ENCODE results near the gene ALAS2.
"Not testable (repeated sequence)": the region's sequence is repeated elsewhere in the genome, so short reads cannot be mapped to it uniquely, and the experiment has no call there.

ALAS2 gene

DNA sequence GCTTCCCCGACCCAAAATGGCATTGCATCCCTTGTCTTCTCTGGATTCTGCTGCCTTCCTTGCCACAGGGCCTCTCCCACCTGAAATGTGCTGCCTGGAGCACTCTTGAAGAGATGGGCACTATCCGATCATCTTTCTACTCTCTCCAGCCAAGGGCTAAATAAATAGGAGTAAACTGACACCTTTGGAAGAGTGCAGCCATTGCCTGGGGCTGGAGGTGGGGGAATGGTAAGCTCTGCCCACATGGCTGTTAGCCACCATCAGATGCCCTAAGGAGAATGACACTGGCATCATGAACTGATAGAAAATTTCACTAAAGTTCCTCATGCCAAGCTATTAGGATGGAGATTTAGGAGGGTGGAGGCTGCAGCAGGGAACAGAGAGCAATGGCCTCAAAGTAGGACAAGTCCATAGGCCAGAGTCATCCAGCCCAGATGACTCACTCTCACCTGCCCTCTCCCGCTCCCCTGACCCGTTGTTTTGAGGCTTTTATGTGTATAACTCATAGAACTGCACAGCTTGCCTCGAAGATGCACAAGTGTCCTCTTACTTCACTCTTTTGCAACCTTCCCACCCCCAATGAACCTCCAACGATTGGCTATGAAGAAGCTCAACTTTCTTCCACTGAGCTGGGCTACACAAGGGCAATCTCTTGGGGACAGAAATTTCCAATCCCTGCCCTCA lies 36.0 kb downstream of the ALAS2 start:
- DNase-seq (ENCODE audit: low read depth, low spot score), result no peak
- ChIA-PET POLR2A (no interaction called here), CTCF (no interaction called here)
- TF ChIP-seq, protein P1, sequence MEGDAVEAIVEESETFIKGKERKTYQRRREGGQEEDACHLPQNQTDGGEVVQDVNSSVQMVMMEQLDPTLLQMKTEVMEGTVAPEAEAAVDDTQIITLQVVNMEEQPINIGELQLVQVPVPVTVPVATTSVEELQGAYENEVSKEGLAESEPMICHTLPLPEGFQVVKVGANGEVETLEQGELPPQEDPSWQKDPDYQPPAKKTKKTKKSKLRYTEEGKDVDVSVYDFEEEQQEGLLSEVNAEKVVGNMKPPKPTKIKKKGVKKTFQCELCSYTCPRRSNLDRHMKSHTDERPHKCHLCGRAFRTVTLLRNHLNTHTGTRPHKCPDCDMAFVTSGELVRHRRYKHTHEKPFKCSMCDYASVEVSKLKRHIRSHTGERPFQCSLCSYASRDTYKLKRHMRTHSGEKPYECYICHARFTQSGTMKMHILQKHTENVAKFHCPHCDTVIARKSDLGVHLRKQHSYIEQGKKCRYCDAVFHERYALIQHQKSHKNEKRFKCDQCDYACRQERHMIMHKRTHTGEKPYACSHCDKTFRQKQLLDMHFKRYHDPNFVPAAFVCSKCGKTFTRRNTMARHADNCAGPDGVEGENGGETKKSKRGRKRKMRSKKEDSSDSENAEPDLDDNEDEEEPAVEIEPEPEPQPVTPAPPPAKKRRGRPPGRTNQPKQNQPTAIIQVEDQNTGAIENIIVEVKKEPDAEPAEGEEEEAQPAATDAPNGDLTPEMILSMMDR (IDR thresholded peaks at IDR 0.05; ENCODE audit: insufficient read depth, low read length, missing control alignments), result no peak
- H3K4me3 ChIP-seq (ENCODE audit: low read depth, low read length), result no peak overlapping the region

DNA sequence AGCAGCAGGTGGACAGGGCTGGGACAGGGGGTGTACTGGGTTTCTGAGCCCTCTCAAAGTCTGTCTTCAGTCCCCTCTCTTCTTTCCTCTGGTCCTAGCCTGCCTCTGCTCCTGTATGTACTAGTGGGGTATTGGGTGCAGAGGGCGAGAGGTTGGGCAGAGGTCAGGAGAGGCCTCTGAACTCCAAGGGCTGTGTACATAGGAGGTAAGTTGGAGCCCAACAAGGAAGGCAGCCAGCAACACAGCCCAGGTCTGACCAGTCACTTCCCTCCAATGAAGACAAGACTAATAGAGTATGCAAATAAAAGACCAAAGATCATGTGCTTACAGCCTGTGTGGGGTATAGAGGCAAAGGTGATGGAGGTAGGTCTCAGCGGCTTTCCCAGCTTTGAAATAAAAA lies 36.7 kb downstream of the ALAS2 start, which contains the start of gene PFKFB1:
Gene PFKFB1, minus strand, starts transcription at position 90 of the 400 bp plus-strand sequence. CDS start 181 bp downstream, outside the sequence.
- DNase-seq (ENCODE audit: low read depth, low spot score), result no peak
- POLR2A ChIA-PET, result no interaction called here
- no peak within 1 kb of the TSS for H3K4me3 ChIP-seq (ENCODE audit: low read depth, low read length)
- CTCF ChIA-PET, result no interaction called here
- TF ChIP-seq, protein P1 (IDR thresholded peaks at IDR 0.05; ENCODE audit: insufficient read depth, low read length, missing control alignments), result no peak

DNA sequence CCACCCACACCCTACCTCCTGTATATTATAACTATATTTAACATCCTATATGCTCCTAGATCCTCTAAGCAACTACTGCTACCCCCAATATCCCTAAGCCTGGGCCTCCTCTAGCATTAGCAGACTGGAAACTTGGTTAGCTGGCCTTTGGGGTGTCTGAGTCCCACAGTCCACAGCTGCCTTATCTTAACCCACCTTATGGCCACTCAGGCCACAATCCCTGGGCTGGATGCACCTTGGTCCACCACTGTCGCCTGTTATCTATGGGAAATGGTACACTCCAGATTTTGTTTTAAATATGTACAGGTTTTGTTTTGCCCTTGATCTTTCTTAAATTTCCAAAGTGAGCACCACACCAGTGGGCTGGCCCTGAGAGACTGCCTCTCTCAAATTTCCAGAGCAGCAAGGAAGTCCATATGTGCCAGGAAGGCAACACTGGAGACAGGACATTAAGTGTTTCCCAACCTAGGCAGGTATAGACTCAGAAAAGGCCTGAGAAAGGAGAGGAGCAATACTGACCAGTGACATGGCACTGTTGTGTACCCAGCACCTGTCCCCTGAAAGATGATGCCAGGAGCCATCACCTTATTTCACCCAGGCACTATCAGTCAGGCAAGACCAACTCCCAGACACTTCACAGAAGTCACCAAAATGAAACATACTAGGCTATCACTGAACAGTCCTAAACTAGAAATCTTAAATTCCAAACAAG lies 37.7 kb downstream of the ALAS2 start:
- no peak for DNase-seq (ENCODE audit: low read depth, low spot score)
- ChIA-PET POLR2A (no interaction called here), CTCF (no interaction called here)

DNA sequence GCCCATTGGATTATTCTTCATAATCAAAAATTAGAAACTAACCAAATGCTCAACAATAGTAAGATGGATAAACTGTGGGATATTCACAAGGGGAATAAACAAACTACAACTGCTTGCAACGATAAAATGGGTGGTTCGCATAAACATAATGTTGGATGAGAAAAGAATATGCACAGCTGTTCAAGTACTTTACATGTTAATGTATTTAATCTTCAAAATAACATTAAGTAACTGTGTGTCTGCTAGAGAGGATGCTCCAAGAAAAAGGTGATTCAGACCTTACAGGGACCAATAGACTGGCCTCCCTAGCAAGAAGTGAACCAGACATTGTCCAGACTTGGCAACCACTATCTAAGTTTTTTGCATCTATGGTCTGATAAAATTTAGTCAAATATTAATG lies 39.1 kb downstream of the ALAS2 start:
- ChIA-PET POLR2A (no interaction called here), CTCF (no interaction called here)
- DNase-seq (ENCODE audit: low read depth, low spot score), result no peak
- TF ChIP-seq, protein P1 (IDR thresholded peaks at IDR 0.05; ENCODE audit: insufficient read depth, low read length, missing control alignments), result no peak
- H3K4me3 ChIP-seq (ENCODE audit: low read depth, low read length), result no peak overlapping the region

More for the DNA sequence above, 37.7 kb downstream of the ALAS2 start:
- H3K4me3 ChIP-seq (ENCODE audit: low read depth, low read length), result no peak overlapping the region
- TF ChIP-seq, protein P1 (IDR thresholded peaks at IDR 0.05; ENCODE audit: insufficient read depth, low read length, missing control alignments), result no peak

DNA sequence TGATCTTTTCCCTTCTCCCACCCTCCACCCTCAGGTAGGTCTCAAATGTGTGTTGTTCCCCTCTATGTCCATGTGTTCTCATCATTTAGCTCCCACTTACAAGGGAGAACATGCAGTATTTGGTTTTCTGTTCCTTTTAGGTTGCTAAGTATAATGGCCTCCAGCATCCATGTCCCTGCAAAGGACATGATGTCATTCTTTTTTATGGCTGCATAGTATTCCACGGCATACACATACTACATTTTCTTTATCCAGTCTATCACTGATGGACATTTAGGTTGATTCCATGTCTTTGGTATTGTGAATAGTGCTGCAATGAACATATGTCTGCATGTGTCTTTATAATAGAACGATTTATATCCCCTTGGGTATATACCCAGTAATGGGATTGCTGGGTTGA lies 47.5 kb downstream of the ALAS2 start:
- DNase-seq (ENCODE audit: low read depth, low spot score); CTCF ChIA-PET; H3K4me3 ChIP-seq (ENCODE audit: low read depth, low read length); POLR2A ChIA-PET: not testable (repeated sequence)

DNA sequence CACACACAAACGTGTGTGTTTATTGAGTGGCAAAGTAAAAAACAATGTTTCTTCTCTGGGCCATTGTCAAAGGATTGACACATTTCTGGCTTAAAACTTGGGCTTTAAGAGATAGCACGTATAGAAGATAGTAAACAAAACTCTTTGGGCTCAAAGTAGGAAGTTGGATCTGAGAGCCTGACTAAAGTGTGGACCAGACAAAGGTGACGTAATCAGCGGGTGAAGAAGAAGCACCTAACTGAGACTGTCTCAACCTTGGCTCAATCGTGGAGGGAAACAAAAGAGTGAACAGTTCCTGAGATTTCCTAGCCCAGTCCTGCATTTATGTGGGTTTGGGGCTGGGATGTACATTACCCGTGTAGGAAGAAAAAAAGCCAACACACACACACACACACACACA lies 50.4 kb downstream of the ALAS2 start:
- ChIA-PET CTCF (no interaction called here), POLR2A (no interaction called here)
- TF ChIP-seq, protein P1 (IDR thresholded peaks at IDR 0.05; ENCODE audit: insufficient read depth, low read length, missing control alignments), result no peak
- no peak overlapping the region for H3K4me3 ChIP-seq (ENCODE audit: low read depth, low read length)
- DNase-seq (ENCODE audit: low read depth, low spot score), result no peak

All from AG04449 (cell line).